ENCODE results near the gene SIPA1L3.
"Not testable (repeated sequence)": the region's sequence is repeated elsewhere in the genome, so short reads cannot be mapped to it uniquely, and the experiment has no call there.

SIPA1L3 gene

DNA sequence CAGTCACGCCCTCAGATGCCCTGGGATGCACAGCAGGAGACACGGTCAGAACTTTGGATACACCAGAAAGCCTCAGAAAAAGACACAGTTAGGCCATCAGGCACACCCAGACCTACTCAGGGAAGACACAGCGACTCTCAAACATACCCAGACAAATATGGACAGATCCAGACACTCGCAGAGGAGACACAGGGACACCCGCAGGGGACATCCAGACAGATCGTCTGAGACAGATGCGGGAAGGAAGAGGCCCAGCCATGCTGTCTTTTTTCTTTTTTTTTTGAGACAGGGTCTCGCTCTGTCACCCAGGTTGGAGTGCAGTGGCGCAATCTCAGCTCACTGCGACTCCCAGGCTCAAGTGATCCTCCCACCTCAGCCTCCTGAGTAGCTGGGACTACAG lies 312.2 kb downstream of the SIPA1L3 start:
- TF ChIP-seq, protein P1, sequence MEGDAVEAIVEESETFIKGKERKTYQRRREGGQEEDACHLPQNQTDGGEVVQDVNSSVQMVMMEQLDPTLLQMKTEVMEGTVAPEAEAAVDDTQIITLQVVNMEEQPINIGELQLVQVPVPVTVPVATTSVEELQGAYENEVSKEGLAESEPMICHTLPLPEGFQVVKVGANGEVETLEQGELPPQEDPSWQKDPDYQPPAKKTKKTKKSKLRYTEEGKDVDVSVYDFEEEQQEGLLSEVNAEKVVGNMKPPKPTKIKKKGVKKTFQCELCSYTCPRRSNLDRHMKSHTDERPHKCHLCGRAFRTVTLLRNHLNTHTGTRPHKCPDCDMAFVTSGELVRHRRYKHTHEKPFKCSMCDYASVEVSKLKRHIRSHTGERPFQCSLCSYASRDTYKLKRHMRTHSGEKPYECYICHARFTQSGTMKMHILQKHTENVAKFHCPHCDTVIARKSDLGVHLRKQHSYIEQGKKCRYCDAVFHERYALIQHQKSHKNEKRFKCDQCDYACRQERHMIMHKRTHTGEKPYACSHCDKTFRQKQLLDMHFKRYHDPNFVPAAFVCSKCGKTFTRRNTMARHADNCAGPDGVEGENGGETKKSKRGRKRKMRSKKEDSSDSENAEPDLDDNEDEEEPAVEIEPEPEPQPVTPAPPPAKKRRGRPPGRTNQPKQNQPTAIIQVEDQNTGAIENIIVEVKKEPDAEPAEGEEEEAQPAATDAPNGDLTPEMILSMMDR (conservative IDR thresholded peaks at IDR 0.05; ENCODE audit: control insufficient read depth, insufficient read depth, low read depth, low read length): no peak
- H3K4me3 ChIP-seq (ENCODE audit: control insufficient read depth, low read depth, low read length): no peak overlapping the region
- DNase-seq (ENCODE audit: low read depth): no peak

DNA sequence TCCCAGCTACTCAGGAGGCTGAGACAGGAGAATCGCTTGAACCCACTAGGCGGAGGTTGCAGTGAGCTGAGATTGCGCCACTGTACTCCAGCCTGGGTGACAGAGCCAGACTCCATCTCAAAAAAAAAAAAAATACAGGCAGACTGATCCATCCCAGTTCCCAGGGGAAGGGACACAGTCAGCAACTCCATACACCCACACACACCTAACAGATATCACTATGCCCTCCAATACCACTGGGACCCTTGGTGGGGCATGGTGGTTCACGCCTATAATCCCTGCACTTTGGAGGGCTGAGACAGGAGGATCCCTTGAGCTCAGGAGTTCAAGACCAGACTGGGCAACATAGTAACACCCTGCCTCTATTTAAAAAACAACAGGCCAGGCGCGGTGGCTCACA lies 314.4 kb downstream of the SIPA1L3 start:
- TF ChIP-seq, protein P1 (conservative IDR thresholded peaks at IDR 0.05; ENCODE audit: control insufficient read depth, insufficient read depth, low read depth, low read length): no peak
- DNase-seq (ENCODE audit: low read depth): no peak
- H3K4me3 ChIP-seq (ENCODE audit: control insufficient read depth, low read depth, low read length): no peak overlapping the region

DNA sequence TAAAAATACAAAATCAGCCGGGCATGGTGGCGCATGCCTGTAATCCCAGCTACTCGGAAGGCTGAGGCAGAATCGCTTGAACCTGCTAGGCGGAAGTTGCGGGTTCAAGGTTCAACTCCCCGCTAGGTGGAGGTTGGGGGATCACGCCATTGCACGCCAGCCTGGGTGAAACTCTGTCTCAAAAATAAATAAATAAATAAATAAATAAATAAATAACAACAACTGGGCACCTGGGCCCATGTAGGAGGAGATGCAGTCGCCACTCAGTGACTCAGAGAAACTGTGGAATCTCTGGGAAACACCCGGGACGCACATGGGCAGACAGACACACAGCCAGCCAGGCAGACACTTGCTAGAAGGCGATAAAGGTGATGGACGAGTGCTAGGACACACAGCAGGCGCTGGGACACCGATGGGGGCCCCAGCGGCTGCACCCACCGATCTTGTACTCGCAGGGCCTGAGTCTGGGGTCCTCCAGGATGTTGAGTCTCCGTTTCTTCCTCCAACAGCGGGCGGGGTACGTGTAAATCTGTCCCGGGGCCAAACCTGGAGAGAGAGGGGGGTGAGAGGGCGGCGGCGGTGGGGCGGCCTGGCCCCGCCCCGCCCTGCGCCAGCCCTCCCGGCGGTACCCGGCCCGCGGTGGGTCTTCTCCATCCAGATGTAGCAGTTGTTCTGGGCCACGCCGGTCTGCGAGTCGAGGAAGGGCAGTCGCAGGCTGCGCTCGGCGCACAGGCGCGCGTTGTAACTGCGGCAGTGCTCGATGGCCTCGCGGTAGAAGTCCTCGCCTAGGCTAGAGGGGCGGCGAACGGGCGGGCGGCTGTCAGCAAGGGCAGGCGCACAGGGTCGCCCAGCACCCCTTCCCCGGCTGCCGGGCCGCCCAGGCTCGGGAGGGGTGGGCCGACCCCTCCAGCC lies 315.2 kb downstream of the SIPA1L3 start:
- TF ChIP-seq, protein P1 (conservative IDR thresholded peaks at IDR 0.05; ENCODE audit: control insufficient read depth, insufficient read depth, low read depth, low read length): no peak
- no peak for DNase-seq (ENCODE audit: low read depth)
- no peak overlapping the region for H3K4me3 ChIP-seq (ENCODE audit: control insufficient read depth, low read depth, low read length)

DNA sequence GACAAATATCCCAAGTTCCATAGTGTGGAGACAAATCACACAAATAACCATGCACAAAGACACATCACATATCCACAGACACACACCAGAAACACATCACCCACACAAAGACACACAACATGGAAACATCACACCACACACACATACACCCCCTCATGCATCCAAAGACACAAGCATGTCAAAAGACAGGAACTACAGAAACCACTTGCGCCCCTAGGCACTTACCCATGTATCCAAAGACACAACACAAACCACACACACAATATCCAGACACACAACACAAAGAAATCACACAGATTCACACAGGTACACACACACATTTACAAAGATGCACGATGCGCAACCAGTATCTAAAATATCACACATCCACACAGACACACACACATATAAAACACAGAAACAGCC lies 316.1 kb downstream of the SIPA1L3 start:
- DNase-seq (ENCODE audit: low read depth): no peak
- H3K4me3 ChIP-seq (ENCODE audit: control insufficient read depth, low read depth, low read length): peak overlapping the region; percentile 58
- TF ChIP-seq, protein P1 (conservative IDR thresholded peaks at IDR 0.05; ENCODE audit: control insufficient read depth, insufficient read depth, low read depth, low read length): no peak

DNA sequence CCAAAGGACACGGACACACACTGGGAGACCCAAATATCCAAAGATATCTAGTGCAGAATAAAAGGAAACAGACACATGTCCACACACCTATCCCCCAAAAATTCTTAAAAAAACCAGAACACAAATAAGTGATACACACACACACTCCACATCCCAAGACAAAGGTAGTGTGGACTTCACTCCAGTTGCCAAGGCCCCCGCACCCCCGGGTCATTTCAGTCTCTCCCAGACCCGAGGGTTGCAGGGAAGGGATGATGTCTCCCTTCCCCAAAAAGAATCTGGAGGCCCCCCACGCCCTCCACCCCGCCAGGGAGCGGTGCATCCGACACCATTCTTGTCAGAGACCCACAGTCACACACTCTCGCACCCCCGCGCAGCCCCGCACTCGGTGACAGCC lies 316.6 kb downstream of the SIPA1L3 start:
- H3K4me3 ChIP-seq (ENCODE audit: control insufficient read depth, low read depth, low read length): peak overlapping the region; percentile 58
- TF ChIP-seq, protein P1 (conservative IDR thresholded peaks at IDR 0.05; ENCODE audit: control insufficient read depth, insufficient read depth, low read depth, low read length): no peak
- DNase-seq (ENCODE audit: low read depth): no peak

DNA sequence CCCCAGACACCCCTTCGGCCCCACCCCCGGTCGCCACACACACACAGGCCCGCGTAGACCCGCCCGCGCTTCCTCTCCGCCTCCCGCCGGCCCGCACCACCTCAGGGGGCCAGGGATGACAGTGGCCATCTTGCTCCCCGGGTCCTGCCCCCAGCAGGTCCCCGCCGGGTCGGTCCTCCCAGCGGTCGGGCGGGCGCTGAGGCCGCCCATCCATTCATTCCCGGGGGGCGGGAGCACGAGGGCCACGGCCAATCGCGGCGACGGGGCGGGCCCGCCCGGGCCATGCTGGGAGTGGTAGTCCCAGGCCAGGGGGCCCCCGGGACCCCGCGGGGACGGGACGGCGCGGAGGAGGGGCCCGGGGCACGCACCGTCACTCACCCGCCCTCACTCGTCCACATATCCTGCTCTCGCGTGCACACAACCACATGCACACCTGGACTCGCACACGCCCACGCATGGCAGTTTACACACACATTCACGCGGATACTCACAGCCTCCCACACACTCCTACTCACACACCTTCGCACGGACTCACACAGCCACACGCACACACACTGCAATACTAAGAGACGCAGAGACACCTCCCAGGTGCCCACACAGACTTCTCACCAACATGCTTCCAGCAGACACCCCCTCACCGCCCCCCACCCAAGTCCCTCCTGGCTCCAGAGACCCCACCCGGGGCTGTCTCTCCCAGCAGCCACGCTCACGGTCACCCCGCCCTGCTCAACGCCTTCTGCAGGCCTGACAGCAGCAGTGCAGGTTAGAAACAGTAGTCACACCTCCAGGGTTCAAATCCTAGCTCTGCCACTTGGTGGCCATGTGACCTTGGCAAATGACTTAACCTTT lies 317.2 kb downstream of the SIPA1L3 start, which contains the start of gene DPF1:
DPF1 (minus strand) TSS at position 209 of the 849 bp plus-strand sequence; CDS start at position 129, 80 bp downstream.
- H3K4me3 ChIP-seq (ENCODE audit: control insufficient read depth, low read depth, low read length): peak within 1 kb of the TSS; percentile 58
- peak; percentile 55 for DNase-seq (ENCODE audit: low read depth)
- TF ChIP-seq, protein P1 (conservative IDR thresholded peaks at IDR 0.05; ENCODE audit: control insufficient read depth, insufficient read depth, low read depth, low read length): no peak

DNA sequence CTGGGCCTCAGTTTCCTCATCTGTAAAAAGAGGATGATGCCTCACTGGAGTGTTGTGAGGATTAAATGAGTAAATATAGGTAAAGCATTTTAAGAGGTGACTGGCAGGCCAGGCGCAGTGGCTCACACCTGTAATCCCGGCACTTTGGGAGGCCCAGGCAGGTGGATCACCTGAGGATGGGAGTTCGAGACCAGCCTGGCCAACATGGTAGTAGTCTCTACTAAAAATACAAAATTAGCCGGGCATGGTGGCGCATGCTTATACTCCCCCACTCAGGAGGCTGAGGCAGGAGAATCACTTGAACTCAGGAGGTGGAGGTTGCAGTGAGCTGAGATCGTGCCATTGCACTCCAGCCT lies 317.8 kb downstream of the SIPA1L3 start:
- H3K4me3 ChIP-seq (ENCODE audit: control insufficient read depth, low read depth, low read length); DNase-seq (ENCODE audit: low read depth): not testable (repeated sequence)

All from fibroblast of mammary gland (primary cell).